Measurements from ENCODE around the gene KLHL6.
"Not testable (repeated sequence)": the region's sequence is repeated elsewhere in the genome, so short reads cannot be mapped to it uniquely, and the experiment has no call there.

KLHL6 gene

GRCh38 chr3:183529717-183530116 lies 25.8 kb downstream of the KLHL6 start:
- no peak for DNase-seq (ENCODE audit: low spot score)

- no peak for DNase-seq (ENCODE audit: low spot score)
These were observed 26.3 kb downstream of the KLHL6 start for GRCh38 chr3:183529185-183529584.

- DNase-seq (ENCODE audit: low spot score): not testable (repeated sequence)
These were observed 26.7 kb downstream of the KLHL6 start for GRCh38 chr3:183528758-183529157.

- no peak for DNase-seq (ENCODE audit: low spot score)
These were observed 27.8 kb downstream of the KLHL6 start for GRCh38 chr3:183527428-183528379.

- no peak for DNase-seq (ENCODE audit: low spot score)
These were observed 28.6 kb downstream of the KLHL6 start for GRCh38 chr3:183526838-183527427.

- DNase-seq (ENCODE audit: low spot score): no peak
These were observed 31.0 kb downstream of the KLHL6 start for GRCh38 chr3:183524476-183524875.

- DNase-seq (ENCODE audit: low spot score): not testable (repeated sequence)
These were observed 34.6 kb downstream of the KLHL6 start for GRCh38 chr3:183520741-183521556.

GRCh38 chr3:183520295-183520694 lies 35.2 kb downstream of the KLHL6 start:
- not testable (repeated sequence) for DNase-seq (ENCODE audit: low spot score)

GRCh38 chr3:183519891-183520290 lies 35.6 kb downstream of the KLHL6 start:
- DNase-seq (ENCODE audit: low spot score): no peak

GRCh38 chr3:183518491-183519251 lies 36.8 kb downstream of the KLHL6 start:
- no peak for DNase-seq (ENCODE audit: low spot score)

GRCh38 chr3:183517607-183518006 lies 37.9 kb downstream of the KLHL6 start:
- no peak for DNase-seq (ENCODE audit: low spot score)

GRCh38 chr3:183515968-183516851 lies 39.3 kb downstream of the KLHL6 start:
- no peak for DNase-seq (ENCODE audit: low spot score)

GRCh38 chr3:183514021-183514420 lies 41.5 kb downstream of the KLHL6 start:
- DNase-seq (ENCODE audit: low spot score): no peak

- no peak for DNase-seq (ENCODE audit: low spot score)
These were observed 42.3 kb downstream of the KLHL6 start for GRCh38 chr3:183513046-183513706.

- not testable (repeated sequence) for DNase-seq (ENCODE audit: low spot score)
These were observed 44.0 kb downstream of the KLHL6 start for GRCh38 chr3:183511286-183512131.

GRCh38 chr3:183508821-183509220 lies 46.7 kb downstream of the KLHL6 start:
- no peak for DNase-seq (ENCODE audit: low spot score)

GRCh38 chr3:183507551-183507950 lies 48.0 kb downstream of the KLHL6 start:
- no peak for DNase-seq (ENCODE audit: low spot score)

- no peak for DNase-seq (ENCODE audit: low spot score)
These were observed 48.7 kb downstream of the KLHL6 start for GRCh38 chr3:183506674-183507320.

- no peak for DNase-seq (ENCODE audit: low spot score)
These were observed 50.9 kb downstream of the KLHL6 start for GRCh38 chr3:183504597-183504996.

Measured in left forelimb (tissue), 1 donor.